Measurements from ENCODE around the gene ZNRF2. TPM values are rescaled to one million over a fixed set of nuclear protein-coding genes. Genes with fewer than 3 reads are reported as not detected.
A peak's percentile ranks its signal among the peaks of the same experiment; 100 is the strongest.

ZNRF2 gene
- total RNA-seq, 4 donors from 2014 or later = 31.4 to 42.5 (median 39.2) TPM

GRCh38 chr7:30315589-30315988 lies 31.2 kb downstream of the ZNRF2 start:
- H3K4me1 ChIP-seq = peaks cover 4 to 65% (median 13%) of the 10 kb centered on the region in 4 donors
- H3K9me3 ChIP-seq = no peaks in the 10 kb centered on the region
- no peak for TF ChIP-seq CTCF (IDR thresholded peaks at IDR 0.05)
- TF ChIP-seq EP300 (IDR thresholded peaks at IDR 0.05) = no peak
- H3K4me3 ChIP-seq = no peak overlapping the region
- DNase-seq (ENCODE audit: low spot score in 2 of 2) = no peak
- WGBS, 2 donors = 86 to 92% methylated on average over 3 of the region's 3 CpGs
- no peak overlapping the region for H3K27ac ChIP-seq
- H3K27me3 ChIP-seq = no peaks in the 10 kb centered on the region
- no peaks in the 10 kb centered on the region for H3K36me3 ChIP-seq

DNA sequence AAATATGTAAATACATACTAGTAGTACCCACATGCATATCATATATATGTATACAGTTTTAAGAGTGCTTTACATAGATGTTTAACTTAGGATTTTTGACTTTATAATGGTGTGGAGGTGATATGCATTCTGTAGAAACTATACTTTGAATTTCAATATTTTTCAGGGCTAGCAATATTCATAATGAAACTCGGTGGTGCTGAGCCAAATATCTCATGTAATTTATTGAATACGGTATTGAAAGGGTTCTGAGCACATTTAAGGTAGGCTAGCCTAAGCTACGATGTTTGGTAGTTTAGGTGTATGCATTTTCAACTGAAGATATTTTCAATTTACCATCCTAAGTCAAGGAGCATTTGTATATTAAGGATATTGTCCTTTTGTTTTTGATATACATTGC lies 36.0 kb downstream of the ZNRF2 start:
- peaks cover 4 to 72% (median 29%) of the 10 kb centered on the region in 4 donors for H3K4me1 ChIP-seq
- no peaks in the 10 kb centered on the region for H3K9me3 ChIP-seq
- no peak for TF ChIP-seq POLR2A (IDR thresholded peaks at IDR 0.05)
- H3K4me3 ChIP-seq = no peak overlapping the region
- 76 to 81% methylated on average over 3 of the region's 3 CpGs for WGBS, 2 donors
- H3K27me3 ChIP-seq = no peaks in the 10 kb centered on the region
- peaks cover 0 to 7% (median 0%) of the 10 kb centered on the region in 3 donors for H3K36me3 ChIP-seq
- peak overlapping the region in 2 of 4 donors; percentile 70 to 72 for H3K27ac ChIP-seq
- no peak for DNase-seq (ENCODE audit: low spot score in 2 of 2)

- H3K4me1 ChIP-seq = peaks cover 3 to 71% (median 29%) of the 10 kb centered on the region in 4 donors
Observed at GRCh38 chr7:30321089-30321881, 36.9 kb downstream of the ZNRF2 start.

DNA sequence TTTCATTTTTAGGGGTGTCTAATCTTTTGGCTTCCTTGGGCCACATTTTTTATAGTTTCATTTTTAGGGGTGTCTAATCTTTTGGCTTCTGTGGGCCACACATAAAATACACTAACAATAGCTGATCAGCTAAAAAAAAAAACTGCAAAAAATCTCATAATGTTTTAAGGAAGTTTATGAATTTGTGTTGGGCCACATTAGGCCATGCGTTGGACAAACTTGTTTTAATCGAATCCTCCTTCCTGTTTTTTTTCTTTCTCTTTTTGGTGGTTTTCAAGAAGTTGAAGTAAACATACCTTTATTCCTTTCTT lies 37.4 kb downstream of the ZNRF2 start:
- H3K9me3 ChIP-seq = no peaks in the 10 kb centered on the region
- TF ChIP-seq CTCF (IDR thresholded peaks at IDR 0.05) (no peak), POLR2A (IDR thresholded peaks at IDR 0.05) (no peak), EP300 (IDR thresholded peaks at IDR 0.05) (no peak)
- no peaks in the 10 kb centered on the region for H3K27me3 ChIP-seq
- 33 to 43% methylated on average over 2 of the region's 2 CpGs for WGBS, 2 donors
- H3K4me3 ChIP-seq = peak overlapping the region in 3 of 4 donors; percentile 4 to 17 (median 13)
- H3K27ac ChIP-seq = peak overlapping the region in 3 of 4 donors; percentile 70 to 72 (median 72)
- peaks cover 0 to 12% (median 0%) of the 10 kb centered on the region in 3 donors for H3K36me3 ChIP-seq
- no peak for DNase-seq (ENCODE audit: low spot score in 2 of 2)
- H3K4me1 ChIP-seq = peaks cover 0 to 69% (median 29%) of the 10 kb centered on the region in 4 donors

More at GRCh38 chr7:30321089-30321881, 36.9 kb downstream of the ZNRF2 start:
- H3K27ac ChIP-seq = peak overlapping the region in 3 of 4 donors; percentile 70 to 72 (median 72)
- WGBS, 2 donors = 32 to 35% methylated on average over 8 of the region's 8 CpGs
- TF ChIP-seq EP300 (IDR thresholded peaks at IDR 0.05) (no peak), CTCF (IDR thresholded peaks at IDR 0.05) (no peak), POLR2A (IDR thresholded peaks at IDR 0.05) (no peak)
- no peaks in the 10 kb centered on the region for H3K9me3 ChIP-seq
- no peaks in the 10 kb centered on the region for H3K27me3 ChIP-seq
- H3K36me3 ChIP-seq = peaks cover 0 to 10% (median 0%) of the 10 kb centered on the region in 3 donors
- peak overlapping the region in 3 of 4 donors; percentile 4 to 17 (median 13) for H3K4me3 ChIP-seq
- DNase-seq (ENCODE audit: low spot score in 2 of 2) = no peak

DNA sequence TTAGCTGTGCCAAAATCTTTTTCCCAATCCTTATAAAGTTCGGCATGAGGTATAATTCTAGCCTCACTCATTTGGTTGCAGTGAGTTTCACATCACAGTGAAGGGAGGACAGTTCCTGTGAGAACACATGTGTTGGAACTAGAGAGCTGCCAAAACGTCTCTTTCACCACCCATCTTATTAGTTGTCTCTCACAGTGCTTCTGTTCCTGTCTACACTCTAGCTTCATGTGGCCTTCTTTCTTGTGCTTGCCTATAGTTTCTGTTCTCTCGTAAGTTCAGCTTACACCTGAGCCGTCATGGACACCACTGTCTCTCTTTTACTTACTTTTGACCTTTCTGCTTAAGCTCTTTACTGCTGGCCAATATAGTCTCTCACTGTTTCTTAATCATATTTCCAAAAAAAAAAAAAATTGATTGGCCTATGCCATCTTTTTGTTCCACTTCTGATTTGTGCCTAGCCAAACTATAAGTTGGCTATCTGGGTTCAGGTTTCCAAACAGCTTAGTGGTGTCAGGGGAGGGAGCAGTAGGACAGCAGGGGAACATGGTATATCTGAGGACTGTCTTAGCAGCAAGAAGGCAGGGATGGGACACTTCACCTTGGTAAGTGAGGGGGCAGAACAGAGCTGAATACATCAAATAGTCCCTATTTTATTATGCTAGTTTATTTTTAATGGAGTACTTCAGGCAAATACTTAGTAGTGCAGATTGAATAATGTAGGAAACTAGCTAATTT lies 38.0 kb downstream of the ZNRF2 start:
- WGBS, 2 donors = 53 to 55% methylated on average over 4 of the region's 4 CpGs
- Histone ChIP-seq H3K27ac (peak overlapping the region in 3 of 4 donors; percentile 70 to 72 (median 72)), H3K4me3 (peak overlapping the region in 2 of 4 donors; percentile 13 to 17)

More for the DNA sequence above, 38.0 kb downstream of the ZNRF2 start:
- TF ChIP-seq EP300 (IDR thresholded peaks at IDR 0.05) = peak in 1 of 2 donors; percentile 11
- no peak for TF ChIP-seq CTCF (IDR thresholded peaks at IDR 0.05)
- Histone ChIP-seq H3K27me3 (no peaks in the 10 kb centered on the region), H3K4me1 (peaks cover 0 to 69% (median 29%) of the 10 kb centered on the region in 4 donors), H3K36me3 (peaks cover 0 to 12% (median 0%) of the 10 kb centered on the region in 3 donors), H3K9me3 (no peaks in the 10 kb centered on the region)
- peak in 1 of 2 donors; percentile 42 for DNase-seq (ENCODE audit: low spot score in 2 of 2)

All from tibial nerve (tissue), 4 donors.